SK-N-SH (cell line): ENCODE data around the gene PUDP. TPM values are rescaled to one million over a fixed set of nuclear protein-coding genes. Genes with fewer than 3 reads are reported as not detected.

ENCODE experiments used
- CTCF ChIA-PET: fragments of 300-600, 350-600 bp; formaldehyde crosslinking; extraction: SDS; loops from one replicate; lab custom pipeline; 2021; lab: Yijun Ruan, JAX
- POLR2A ChIA-PET: fragments of 350-600 bp; sonication (Branson Sonifier 250); formaldehyde crosslinking; extraction: SDS; loops from one replicate; lab custom pipeline; 2020; ENCODE audit warnings: antibody characterized with exemption, inconsistent platforms; lab: Yijun Ruan, JAX
- DNase-seq: peaks from one replicate; pipeline ENCODE4 v3.0.0; 2012
- H2AFZ ChIP-seq: fragments of 200-600 bp; sonication (generic); 2 replicates; pipeline ENCODE4 v1.8.1; 2016; ENCODE audit warnings: antibody characterized with exemption, mild to moderate bottlenecking, low read depth
- H3F3A ChIP-seq: fragments of 200-600 bp; sonication (generic); replicated peaks from 2 replicates; pipeline ENCODE3; 2016; ENCODE audit warnings: antibody characterized with exemption, mild to moderate bottlenecking; ENCODE audit not compliant: insufficient read depth
- H3K27ac ChIP-seq, 2 experiments: fragments of 200-500 bp in 1 of 2; fragments of 200-600 bp in 1 of 2; sonication (Bioruptor generic) in 1 of 2; sonication (generic), shearing (Covaris generic) in 1 of 2; 2 replicates each; pipeline versions ENCODE4 v1.5.1 to v1.6.1; 2014 to 2016; ENCODE audit warnings: low read depth in 2 of 2, inconsistent platforms in 1 of 2, low read length in 1 of 2, mild to moderate bottlenecking in 1 of 2, mixed read lengths in 1 of 2
- H3K27me3 ChIP-seq: fragments of 200-600 bp; sonication (generic), shearing (Covaris generic); 2 replicates; pipeline ENCODE4 v1.6.1; 2016; ENCODE audit warnings: mixed run types; ENCODE audit not compliant: insufficient read depth
- H3K36me3 ChIP-seq, 2 experiments: fragments of 200-500 bp in 1 of 2; fragments of 200-600 bp in 1 of 2; sonication (Bioruptor generic) in 1 of 2; sonication (generic) in 1 of 2; replicated peaks in 1 of 2; 2 replicates each; pipeline versions ENCODE3 to v1.5.1; 2014 to 2016; ENCODE audit warnings: low read length in 1 of 2, mild to moderate bottlenecking in 1 of 2; ENCODE audit not compliant: insufficient read depth in 2 of 2, control insufficient read depth in 1 of 2
- H3K4me1 ChIP-seq, 2 experiments: fragments of 200-500 bp in 1 of 2; fragments of 200-600 bp in 1 of 2; sonication (Bioruptor generic) in 1 of 2; sonication (generic), shearing (Covaris generic) in 1 of 2; 2 replicates each; pipeline versions ENCODE4 v1.5.1 to v1.6.1; 2014 to 2016; ENCODE audit warnings: low read depth in 1 of 2, low read length in 1 of 2, mixed run types in 1 of 2; ENCODE audit not compliant: insufficient read depth in 2 of 2, control insufficient read depth in 1 of 2
- H3K4me2 ChIP-seq: fragments of 200-600 bp; sonication (generic), shearing (Covaris generic); 2 replicates; pipeline ENCODE4 v1.6.1; 2017; ENCODE audit warnings: mixed run types
- H3K4me3 ChIP-seq, 2 experiments: fragments of 200-500 bp in 1 of 2; fragments of 200-600 bp in 1 of 2; sonication (Bioruptor generic) in 1 of 2; sonication (generic), shearing (Covaris generic) in 1 of 2; 2 replicates each; pipeline versions ENCODE4 v1.5.1 to v1.8.1; 2014 to 2016; ENCODE audit warnings: low read depth in 2 of 2, inconsistent platforms in 1 of 2, low read length in 1 of 2, mild to moderate bottlenecking in 1 of 2, mixed read lengths in 1 of 2, moderate library complexity in 1 of 2
- H3K79me2 ChIP-seq: fragments of 200-600 bp; sonication (generic); 2 replicates; pipeline ENCODE4 v1.8.1; 2017; ENCODE audit warnings: mild to moderate bottlenecking; ENCODE audit not compliant: insufficient read depth
- H3K9ac ChIP-seq: fragments of 200-600 bp; sonication (generic); 2 replicates; pipeline ENCODE4 v1.6.1; 2017; ENCODE audit warnings: mixed run types
- H3K9me2 ChIP-seq: fragments of 200-600 bp; sonication (generic); 2 replicates; pipeline ENCODE4 v1.6.1; 2017; ENCODE audit warnings: mixed run types
- H3K9me3 ChIP-seq: fragments of 200-600 bp; sonication (generic); 2 replicates; pipeline ENCODE4 v1.6.1; 2017; ENCODE audit warnings: mixed run types, mild to moderate bottlenecking, moderate library complexity
- H4K20me1 ChIP-seq: fragments of 200-600 bp; sonication (generic); 2 replicates; pipeline ENCODE4 v1.6.1; 2017; ENCODE audit warnings: mild to moderate bottlenecking, mixed run types; ENCODE audit not compliant: insufficient read depth
- EZH2phosphoT487 ChIP-seq: fragments of 200-600 bp; sonication (generic); IDR thresholded peaks from 2 replicates; pipeline ENCODE4 v1.6.1; 2017; ENCODE audit warnings: low read depth, mixed run types, mild to moderate bottlenecking, antibody characterized with exemption, moderate library complexity, borderline replicate concordance
- FOSL2 ChIP-seq: IDR thresholded peaks from 2 replicates; pipeline ENCODE4 v1.4.0; 2012; ENCODE audit warnings: low read depth, mild to moderate bottlenecking, moderate library complexity, borderline replicate concordance
- FOXJ3 ChIP-seq: sonication (generic); formaldehyde crosslinking; IDR thresholded peaks from 2 replicates; pipeline ENCODE4 v1.5.1; 2020; ENCODE audit warnings: mild to moderate bottlenecking, missing genetic modification reagents
- FOXM1 ChIP-seq: IDR thresholded peaks from 2 replicates; pipeline ENCODE4 v1.4.0; 2012; ENCODE audit warnings: low read depth, mild to moderate bottlenecking
- GATA2 ChIP-seq: sonication (generic); formaldehyde crosslinking; IDR thresholded peaks from 2 replicates; pipeline ENCODE4 v1.5.0; 2020; ENCODE audit warnings: mild to moderate bottlenecking, missing genetic modification reagents
- JUND ChIP-seq: IDR thresholded peaks from 2 replicates; pipeline ENCODE4 v1.4.0; 2012
- NFIC ChIP-seq: IDR thresholded peaks from 2 replicates; pipeline ENCODE4 v1.4.0; 2012; ENCODE audit warnings: borderline replicate concordance
- NRF1 ChIP-seq: IDR thresholded peaks from 2 replicates; pipeline ENCODE4 v1.6.1; 2012; ENCODE audit warnings: low read depth, mild to moderate bottlenecking, low read length
- POLR2AphosphoS5 ChIP-seq: IDR thresholded peaks from 2 replicates; pipeline ENCODE4 v1.6.1; 2012; ENCODE audit warnings: low read depth, low read length
- RAD21 ChIP-seq: IDR thresholded peaks from 2 replicates; pipeline ENCODE4 v1.6.1; 2012; ENCODE audit warnings: mild to moderate bottlenecking, low read length
- RFX5 ChIP-seq: IDR thresholded peaks from 2 replicates; pipeline ENCODE4 v1.6.1; 2012; ENCODE audit warnings: mild to moderate bottlenecking, improper control_type of control experiment, low read length
- RXRA ChIP-seq: IDR thresholded peaks from 2 replicates; pipeline ENCODE4 v1.4.0; 2012; ENCODE audit warnings: low read depth, mild to moderate bottlenecking, borderline replicate concordance
- SIN3A ChIP-seq: IDR thresholded peaks from 2 replicates; pipeline ENCODE4 v1.6.1; 2012; ENCODE audit warnings: low read depth, mild to moderate bottlenecking, low read length, moderate library complexity, borderline replicate concordance
- SMC3 ChIP-seq: IDR thresholded peaks from 2 replicates; pipeline ENCODE4 v1.6.1; 2012; ENCODE audit warnings: low read depth, low read length, improper control_type of control experiment
- TCF12 ChIP-seq: IDR thresholded peaks from 2 replicates; pipeline ENCODE4 v1.4.0; 2012
- WGBS: methylation state at CpG from one replicate; pipeline ENCODE4 v1.1.6; 2017; ENCODE audit warnings: low lambda C conversion rate; 5-methylcytosine and 5-hydroxymethylcytosine counted together
- polyA plus RNA-seq, 3 experiments: library from polyadenylated mRNA; depleted of rRNA; stranded (reverse); fragments of >200 nt; gene quantifications; 2 replicates each; pipeline ENCODE4 v1.2.3, GENCODE V29; 2012
- TF ChIP-seq, protein P1 (sequence below): IDR thresholded peaks from 2 replicates; pipeline ENCODE4 v1.4.0; 2012; ENCODE audit warnings: low read depth, borderline replicate concordance
- TF ChIP-seq, protein P2 (sequence below): fragments of 150-350 bp; IDR thresholded peaks from 2 replicates; pipeline ENCODE4 v1.6.1; 2016; ENCODE audit warnings: mild to moderate bottlenecking, low read depth, low read length
- TF ChIP-seq, protein P3 (sequence below): fragments of 200-600 bp; sonication (generic); IDR thresholded peaks from 2 replicates; pipeline ENCODE4 v1.6.1; 2017; ENCODE audit warnings: antibody characterized with exemption, mild to moderate bottlenecking, moderate library complexity

The PUDP gene
- polyA plus RNA-seq, 1 of the 3 experiments (the other 2 are of a cell fraction): 23.0 TPM

DNA sequence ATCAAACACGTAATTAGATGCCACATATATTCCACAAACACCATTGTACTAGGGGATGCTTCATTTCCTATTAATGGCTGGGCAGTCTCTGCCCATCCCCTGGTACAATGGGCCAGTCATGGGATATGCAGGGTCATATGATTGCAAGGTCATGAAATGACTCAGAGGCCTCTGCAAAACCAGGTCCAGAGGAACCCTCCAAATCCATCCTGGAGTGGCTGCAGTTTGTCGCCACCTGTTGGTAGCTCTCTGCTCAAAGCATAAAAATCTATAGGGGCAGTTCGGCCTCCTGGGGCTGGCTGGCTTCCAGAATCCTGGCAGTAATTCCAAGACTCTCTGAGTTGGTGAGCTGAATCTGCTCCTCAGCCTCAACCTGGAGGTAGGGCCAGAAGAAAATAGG lies 22.9 kb upstream of the PUDP start:
- Histone ChIP-seq H3K9me2 (no peaks in the 10 kb centered on the region), H3K4me2 (no peak overlapping the region), H2AFZ (no peak overlapping the region), H3K9me3 (no peaks in the 10 kb centered on the region), H3F3A (no peaks in the 10 kb centered on the region), H3K27ac (no peak overlapping the region), H3K27me3 (no peaks in the 10 kb centered on the region), H3K79me2 (no peaks in the 10 kb centered on the region), H3K4me3 (no peak overlapping the region), H3K4me1 (no peaks in the 10 kb centered on the region; a peak in 1 of 4 replicates), H3K9ac (no peak overlapping the region), H3K36me3 (no peaks in the 10 kb centered on the region), H4K20me1 (no peaks in the 10 kb centered on the region)
- TF ChIP-seq, protein P1, sequence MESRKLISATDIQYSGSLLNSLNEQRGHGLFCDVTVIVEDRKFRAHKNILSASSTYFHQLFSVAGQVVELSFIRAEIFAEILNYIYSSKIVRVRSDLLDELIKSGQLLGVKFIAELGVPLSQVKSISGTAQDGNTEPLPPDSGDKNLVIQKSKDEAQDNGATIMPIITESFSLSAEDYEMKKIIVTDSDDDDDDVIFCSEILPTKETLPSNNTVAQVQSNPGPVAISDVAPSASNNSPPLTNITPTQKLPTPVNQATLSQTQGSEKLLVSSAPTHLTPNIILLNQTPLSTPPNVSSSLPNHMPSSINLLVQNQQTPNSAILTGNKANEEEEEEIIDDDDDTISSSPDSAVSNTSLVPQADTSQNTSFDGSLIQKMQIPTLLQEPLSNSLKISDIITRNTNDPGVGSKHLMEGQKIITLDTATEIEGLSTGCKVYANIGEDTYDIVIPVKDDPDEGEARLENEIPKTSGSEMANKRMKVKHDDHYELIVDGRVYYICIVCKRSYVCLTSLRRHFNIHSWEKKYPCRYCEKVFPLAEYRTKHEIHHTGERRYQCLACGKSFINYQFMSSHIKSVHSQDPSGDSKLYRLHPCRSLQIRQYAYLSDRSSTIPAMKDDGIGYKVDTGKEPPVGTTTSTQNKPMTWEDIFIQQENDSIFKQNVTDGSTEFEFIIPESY: no peak
- TF ChIP-seq JUND (no peak), FOXJ3 (CRISPR knock-in tag) (no peak), FOSL2 (no peak), FOXM1 (no peak), GATA2 (CRISPR knock-in tag) (no peak), RXRA (no peak), POLR2AphosphoS5 (no peak), NFIC (no peak), SMC3 (no peak), RFX5 (no peak), RAD21 (peak; percentile 44), TCF12 (no peak), SIN3A (no peak), NRF1 (no peak), EZH2phosphoT487 (no peak)
- TF ChIP-seq, protein P2, sequence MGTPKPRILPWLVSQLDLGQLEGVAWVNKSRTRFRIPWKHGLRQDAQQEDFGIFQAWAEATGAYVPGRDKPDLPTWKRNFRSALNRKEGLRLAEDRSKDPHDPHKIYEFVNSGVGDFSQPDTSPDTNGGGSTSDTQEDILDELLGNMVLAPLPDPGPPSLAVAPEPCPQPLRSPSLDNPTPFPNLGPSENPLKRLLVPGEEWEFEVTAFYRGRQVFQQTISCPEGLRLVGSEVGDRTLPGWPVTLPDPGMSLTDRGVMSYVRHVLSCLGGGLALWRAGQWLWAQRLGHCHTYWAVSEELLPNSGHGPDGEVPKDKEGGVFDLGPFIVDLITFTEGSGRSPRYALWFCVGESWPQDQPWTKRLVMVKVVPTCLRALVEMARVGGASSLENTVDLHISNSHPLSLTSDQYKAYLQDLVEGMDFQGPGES: no peak
- TF ChIP-seq, protein P3, sequence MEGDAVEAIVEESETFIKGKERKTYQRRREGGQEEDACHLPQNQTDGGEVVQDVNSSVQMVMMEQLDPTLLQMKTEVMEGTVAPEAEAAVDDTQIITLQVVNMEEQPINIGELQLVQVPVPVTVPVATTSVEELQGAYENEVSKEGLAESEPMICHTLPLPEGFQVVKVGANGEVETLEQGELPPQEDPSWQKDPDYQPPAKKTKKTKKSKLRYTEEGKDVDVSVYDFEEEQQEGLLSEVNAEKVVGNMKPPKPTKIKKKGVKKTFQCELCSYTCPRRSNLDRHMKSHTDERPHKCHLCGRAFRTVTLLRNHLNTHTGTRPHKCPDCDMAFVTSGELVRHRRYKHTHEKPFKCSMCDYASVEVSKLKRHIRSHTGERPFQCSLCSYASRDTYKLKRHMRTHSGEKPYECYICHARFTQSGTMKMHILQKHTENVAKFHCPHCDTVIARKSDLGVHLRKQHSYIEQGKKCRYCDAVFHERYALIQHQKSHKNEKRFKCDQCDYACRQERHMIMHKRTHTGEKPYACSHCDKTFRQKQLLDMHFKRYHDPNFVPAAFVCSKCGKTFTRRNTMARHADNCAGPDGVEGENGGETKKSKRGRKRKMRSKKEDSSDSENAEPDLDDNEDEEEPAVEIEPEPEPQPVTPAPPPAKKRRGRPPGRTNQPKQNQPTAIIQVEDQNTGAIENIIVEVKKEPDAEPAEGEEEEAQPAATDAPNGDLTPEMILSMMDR: peak; percentile 63
- ChIA-PET POLR2A (no interaction called here), CTCF (interaction anchor here (0.8 to 1.2 kb wide), 3 partner anchors 10 to 86 kb away, joined by 3 to 5 read pairs (median 4); no protein-coding TSS in a partner anchor)
- WGBS: 66% methylated on average over 3 of the region's 3 CpGs
- DNase-seq: peak; percentile 28
